Fibroblast of lung (primary cell): ENCODE results near the gene ZBTB7C.

Experiments used
- CTCF ChIP-seq, 2 donors: IDR thresholded peaks in 1 of 2; conservative IDR thresholded peaks in 1 of 2; 1 replicate in 1 of 2; 2 replicates in 1 of 2; pipeline ENCODE4 v1.5.1; 2011 to 2012; ENCODE audit warnings: low read length in 2 of 2, control low read depth in 1 of 2, inconsistent platforms in 1 of 2, low read depth in 1 of 2, mild to moderate bottlenecking in 1 of 2
- EZH2 ChIP-seq: IDR thresholded peaks from 2 replicates; pipeline ENCODE4 v1.5.1; 2012; ENCODE audit warnings: low read length, control low read depth, mild to moderate bottlenecking; ENCODE audit errors: missing control alignments

DNA sequence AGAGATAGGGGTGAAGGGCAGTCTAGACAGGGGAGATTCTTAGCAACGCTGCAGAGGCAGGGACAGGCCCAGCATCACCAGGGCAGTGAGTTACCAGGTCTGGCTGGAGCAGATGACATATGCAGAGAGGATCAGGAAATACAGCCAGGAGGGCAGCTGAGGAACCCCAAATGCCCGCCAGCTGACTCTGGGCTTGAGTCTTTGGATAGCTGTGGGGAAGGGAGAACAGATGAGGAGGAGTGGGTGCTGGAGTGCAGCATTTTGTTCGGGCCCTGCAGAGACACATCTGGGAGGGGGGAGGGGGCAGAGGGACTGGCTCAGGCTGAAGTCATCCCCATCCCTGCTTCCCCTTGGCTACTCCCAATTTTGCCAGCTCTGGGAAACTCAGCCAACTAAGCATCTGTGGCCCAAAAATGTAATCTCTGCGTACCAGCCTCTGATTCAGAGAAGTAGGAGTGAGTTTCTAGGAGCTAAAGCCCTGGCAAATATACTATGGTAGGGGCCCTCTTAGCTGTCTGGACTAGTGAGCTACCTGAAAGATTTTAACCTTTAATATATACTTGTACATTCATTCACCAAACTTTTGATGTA lies 214.5 kb downstream of the ZBTB7C start:
- TF ChIP-seq CTCF (conservative IDR thresholded peaks at IDR 0.05 in 1 of 2, IDR thresholded peaks at IDR 0.05 in 1 of 2; ENCODE audit: low read depth in 1 of 2, low read length in 2 of 2): no peak
- no peak for TF ChIP-seq EZH2
